NT2/D1 (cell line): ENCODE data around the gene CDC42EP5.
"Not testable (repeated sequence)": the region's sequence is repeated elsewhere in the genome, so short reads cannot be mapped to it uniquely, and the experiment has no call there.

ENCODE experiments used
- DNase-seq: peaks from one replicate; pipeline ENCODE4 v3.0.0-alpha.2; 2011; ENCODE audit warnings: low read depth, low spot score
- H3K27me3 ChIP-seq: 2 replicates; pipeline ENCODE4 v1.6.0; 2011; ENCODE audit warnings: mild to moderate bottlenecking; ENCODE audit not compliant: insufficient read length, insufficient read depth
- H3K36me3 ChIP-seq: 2 replicates; pipeline ENCODE4 v1.6.1; 2011; ENCODE audit warnings: mild to moderate bottlenecking, low read length, mixed read lengths; ENCODE audit not compliant: insufficient read depth, insufficient read length
- H3K4me1 ChIP-seq: 2 replicates; pipeline ENCODE4 v1.5.1; 2011; ENCODE audit not compliant: insufficient read depth, insufficient read length
- H3K4me3 ChIP-seq: 2 replicates; pipeline ENCODE4 v1.5.1; 2011; ENCODE audit warnings: low read depth; ENCODE audit not compliant: insufficient read length
- H3K9ac ChIP-seq: 2 replicates; pipeline ENCODE4 v1.6.0; 2011; ENCODE audit warnings: low read depth; ENCODE audit not compliant: insufficient read length
- H3K9me3 ChIP-seq: 2 replicates; pipeline ENCODE4 v1.5.1; 2011; ENCODE audit warnings: mild to moderate bottlenecking, low read length; ENCODE audit not compliant: insufficient read depth
- SUZ12 ChIP-seq: IDR thresholded peaks from 2 replicates; pipeline ENCODE4 v1.6.1; 2011; ENCODE audit not compliant: insufficient read length, insufficient read depth; ENCODE audit errors: extremely low read depth
- YY1 ChIP-seq: IDR thresholded peaks from 2 replicates; pipeline ENCODE4 v1.6.1; 2011; ENCODE audit not compliant: insufficient read length, insufficient read depth
- ZNF274 ChIP-seq: IDR thresholded peaks from 2 replicates; pipeline ENCODE4 v1.6.1; 2011; ENCODE audit warnings: mild to moderate bottlenecking, low read depth, low read length

CDC42EP5 gene

DNA sequence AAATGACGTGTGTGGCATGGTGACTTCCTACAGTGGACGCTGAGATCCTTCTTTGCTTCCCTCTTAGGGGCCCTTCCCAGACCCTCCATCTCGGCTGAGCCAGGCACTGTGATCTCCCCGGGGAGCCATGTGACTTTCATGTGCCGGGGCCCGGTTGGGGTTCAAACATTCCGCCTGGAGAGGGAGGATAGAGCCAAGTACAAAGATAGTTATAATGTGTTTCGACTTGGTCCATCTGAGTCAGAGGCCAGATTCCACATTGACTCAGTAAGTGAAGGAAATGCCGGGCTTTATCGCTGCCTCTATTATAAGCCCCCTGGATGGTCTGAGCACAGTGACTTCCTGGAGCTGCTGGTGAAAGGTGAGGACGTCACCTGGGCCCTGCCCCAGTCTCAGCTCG is 34.7 kb upstream of the CDC42EP5 start:
- Histone ChIP-seq H3K27me3 (no peaks in the 10 kb centered on the region), H3K36me3 (no peaks in the 10 kb centered on the region), H3K9ac (no peak overlapping the region), H3K4me3 (no peak overlapping the region), H3K4me1 (no peaks in the 10 kb centered on the region), H3K9me3 (no peaks in the 10 kb centered on the region)
- DNase-seq: no peak
- TF ChIP-seq YY1 (no peak), ZNF274 (no peak), SUZ12 (no peak)

DNA sequence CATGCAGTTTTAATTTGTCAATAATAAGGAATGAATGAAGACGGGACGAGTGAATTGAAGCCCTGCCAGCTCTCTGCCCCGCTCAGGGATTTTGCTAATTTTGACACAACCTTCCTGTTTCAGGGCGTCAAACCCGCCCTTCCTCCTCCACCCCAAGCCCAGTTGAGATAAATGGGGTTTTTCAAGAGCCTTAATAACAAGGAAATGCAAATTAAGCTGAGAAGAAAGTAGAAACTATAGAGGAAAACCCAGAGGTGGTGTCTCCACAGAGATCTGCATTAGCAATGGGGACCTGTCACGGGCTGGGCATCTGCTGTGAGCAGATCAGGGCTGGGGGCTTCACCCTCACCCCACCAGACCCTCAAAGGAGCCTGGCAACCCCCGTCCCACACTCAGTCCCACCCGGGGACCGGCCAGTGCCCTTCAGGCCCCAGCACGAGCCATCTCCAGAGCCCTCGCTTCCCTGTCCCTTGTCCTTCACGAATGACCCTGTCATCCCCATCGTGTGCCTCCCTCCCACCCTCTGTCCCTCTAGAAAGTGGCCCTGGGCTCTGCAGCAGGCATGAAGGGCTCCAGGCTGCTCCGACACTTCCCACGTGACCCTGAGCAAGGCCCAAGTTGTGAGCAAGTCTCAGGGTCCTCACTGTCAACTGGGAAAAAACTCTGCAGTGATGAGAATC is 34.1 kb upstream of the CDC42EP5 start:
- not testable (repeated sequence) for H3K4me1 ChIP-seq, H3K9me3 ChIP-seq, H3K36me3 ChIP-seq, H3K4me3 ChIP-seq, H3K9ac ChIP-seq, H3K27me3 ChIP-seq, DNase-seq

DNA sequence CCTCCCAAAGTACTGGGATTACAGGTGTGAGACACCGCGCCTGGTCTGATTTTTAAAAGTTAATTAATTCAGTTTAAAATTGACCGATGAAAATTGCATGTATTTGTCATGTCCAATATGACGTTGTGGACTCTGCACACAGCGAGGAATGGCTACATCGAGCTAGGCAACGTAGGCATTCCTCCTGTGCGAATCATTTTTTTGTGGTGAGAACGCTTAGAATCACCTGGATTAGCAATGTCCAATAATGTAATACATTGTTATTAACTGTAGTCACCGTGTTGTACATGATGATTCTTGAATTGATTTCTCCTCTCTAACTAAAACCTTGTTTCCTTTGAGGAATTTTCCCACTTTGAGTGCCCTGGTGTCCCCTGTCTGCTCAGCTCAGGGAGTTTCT is 33.0 kb upstream of the CDC42EP5 start:
- H3K9me3 ChIP-seq: no peaks in the 10 kb centered on the region
- no peak for TF ChIP-seq ZNF274
- no peak for TF ChIP-seq SUZ12
- TF ChIP-seq YY1: no peak
- no peaks in the 10 kb centered on the region for H3K4me1 ChIP-seq
- no peaks in the 10 kb centered on the region for H3K36me3 ChIP-seq
- no peak overlapping the region for H3K4me3 ChIP-seq
- no peak for DNase-seq
- H3K27me3 ChIP-seq: no peaks in the 10 kb centered on the region
- H3K9ac ChIP-seq: no peak overlapping the region

DNA sequence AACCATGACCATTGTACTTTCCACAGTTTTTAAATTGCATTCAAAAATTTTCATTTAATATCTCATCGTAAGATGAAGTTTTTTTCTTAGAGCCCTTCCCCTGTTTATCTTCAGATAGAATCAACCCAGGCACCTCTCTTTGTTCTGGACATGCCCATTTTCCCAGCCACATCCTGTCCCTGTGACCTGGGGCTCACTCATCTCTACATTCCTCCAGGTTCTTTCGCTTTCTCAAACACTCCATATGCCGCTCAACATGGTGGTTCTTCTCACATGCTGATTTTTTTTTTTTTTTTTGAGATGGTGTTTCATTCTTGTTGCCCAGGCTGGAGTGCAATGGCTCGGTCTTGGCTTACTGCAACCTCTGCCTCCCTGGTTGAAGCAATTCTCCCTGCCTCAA is 32.4 kb upstream of the CDC42EP5 start:
- not testable (repeated sequence) for H3K9ac ChIP-seq, H3K4me1 ChIP-seq, H3K9me3 ChIP-seq, H3K36me3 ChIP-seq, H3K27me3 ChIP-seq, DNase-seq, H3K4me3 ChIP-seq

DNA sequence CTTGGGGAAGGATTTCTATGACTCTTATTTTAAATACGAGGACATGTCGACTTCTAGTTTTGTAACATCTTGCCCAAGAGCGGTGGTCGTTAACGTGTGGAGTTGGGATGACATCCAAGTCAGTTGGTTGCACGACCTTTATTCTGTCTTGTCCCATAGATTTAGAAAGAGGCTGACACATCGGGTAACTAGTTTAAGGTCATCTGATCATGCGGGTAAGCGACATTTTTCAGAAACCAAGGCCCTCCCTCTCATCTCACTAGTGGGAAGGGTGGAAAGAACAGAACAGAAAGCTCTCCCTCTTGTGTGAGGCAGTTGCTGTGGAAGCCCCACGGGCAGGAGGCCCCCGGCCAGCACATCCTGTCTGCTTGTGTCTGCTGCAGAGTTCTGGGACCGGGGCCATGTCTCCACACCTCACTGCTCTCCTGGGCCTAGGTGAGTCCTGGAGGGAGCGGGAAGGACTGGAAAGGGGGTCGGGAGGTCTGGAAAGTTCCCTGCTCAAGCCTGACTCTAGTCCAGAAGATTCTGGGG is 29.5 kb upstream of the CDC42EP5 start, which contains the start of gene LAIR2:
LAIR2 (plus strand) TSS at position 314 of the 531 bp plus-strand sequence; CDS start at position 402, 88 bp downstream.
- Histone ChIP-seq H3K9me3 (no peaks in the 10 kb centered on the region), H3K4me1 (no peaks in the 10 kb centered on the region), H3K4me3 (no peak within 1 kb of the TSS), H3K27me3 (no peaks in the 10 kb centered on the region), H3K9ac (no peak within 1 kb of the TSS), H3K36me3 (no peaks in the 10 kb centered on the region)
- TF ChIP-seq YY1 (no peak), ZNF274 (no peak), SUZ12 (no peak)
- no peak for DNase-seq

DNA sequence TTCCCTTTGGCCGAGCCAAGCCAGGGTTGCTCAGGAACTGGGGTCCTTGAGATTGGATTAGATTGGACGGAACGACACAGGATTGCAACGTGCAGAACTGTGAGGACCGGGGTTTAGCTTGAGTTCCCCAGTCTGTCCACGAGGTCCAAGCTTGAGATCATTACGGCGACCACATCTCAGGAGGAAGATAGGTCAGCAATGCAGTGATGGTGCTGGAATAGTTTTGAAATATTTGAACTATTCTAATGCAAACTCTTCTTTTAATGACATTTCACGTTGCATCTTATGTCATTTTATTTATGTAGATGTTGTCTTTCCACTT is 25.3 kb upstream of the CDC42EP5 start:
- not testable (repeated sequence) for H3K9me3 ChIP-seq, H3K9ac ChIP-seq, H3K4me3 ChIP-seq, DNase-seq, H3K36me3 ChIP-seq, H3K4me1 ChIP-seq, H3K27me3 ChIP-seq

DNA sequence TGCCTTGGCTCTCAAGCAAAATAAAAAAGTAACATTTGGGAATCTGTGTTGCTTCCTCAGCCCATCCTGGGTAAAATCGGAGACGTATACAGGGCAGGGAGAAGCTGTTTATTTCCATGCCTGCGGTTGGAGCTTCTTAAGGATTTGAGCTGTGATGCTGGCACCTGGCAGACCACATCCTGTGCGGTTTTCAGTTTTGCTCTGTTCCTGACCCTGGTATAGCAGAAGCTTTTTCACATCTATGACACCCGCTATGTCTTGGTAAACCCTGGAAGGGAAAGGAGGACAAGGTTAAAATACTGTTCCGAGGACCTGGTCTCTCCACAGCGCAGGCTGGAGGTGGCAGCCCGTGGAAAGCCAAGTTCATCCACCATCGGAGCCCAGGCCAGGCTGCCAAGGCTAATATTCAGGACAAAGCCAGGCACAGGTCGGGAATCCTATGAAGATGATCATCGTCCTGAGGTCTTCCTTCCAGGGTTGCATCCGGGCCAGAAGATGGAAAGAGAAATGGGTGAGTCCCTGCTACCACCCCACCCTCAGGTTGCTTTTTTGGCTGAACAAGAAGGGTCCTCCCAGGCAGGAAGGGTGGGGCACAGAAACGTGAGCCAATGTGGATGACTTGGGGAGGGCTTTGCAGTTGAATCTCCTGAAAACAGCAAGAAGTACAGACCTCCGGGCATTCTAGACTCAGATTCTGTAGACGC is 24.8 kb upstream of the CDC42EP5 start:
- H3K27me3 ChIP-seq, H3K4me3 ChIP-seq, DNase-seq, H3K9me3 ChIP-seq, H3K4me1 ChIP-seq, H3K9ac ChIP-seq, H3K36me3 ChIP-seq: not testable (repeated sequence)

DNA sequence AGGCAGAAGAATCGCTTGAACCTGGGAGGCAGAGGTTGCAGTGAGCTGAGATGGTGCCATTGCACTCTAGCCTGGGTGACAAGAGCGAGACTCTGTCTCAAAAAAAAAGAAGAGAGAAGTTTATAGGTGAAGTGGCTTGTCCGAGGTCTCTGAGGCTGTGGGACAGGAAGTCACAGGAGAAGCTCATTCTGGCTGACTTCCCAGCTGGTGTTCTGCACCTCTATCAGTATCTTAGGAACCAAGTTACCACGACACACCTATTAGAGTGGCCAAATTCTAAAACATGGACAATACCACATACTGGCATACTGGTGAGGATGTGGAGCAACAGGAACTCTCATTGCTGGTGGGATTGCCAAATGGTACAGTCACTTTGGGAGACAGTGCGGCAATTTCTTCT is 22.2 kb upstream of the CDC42EP5 start:
- not testable (repeated sequence) for H3K27me3 ChIP-seq, H3K4me1 ChIP-seq, DNase-seq, H3K36me3 ChIP-seq, H3K4me3 ChIP-seq, H3K9ac ChIP-seq, H3K9me3 ChIP-seq
